SH-SY5Y (cell line): ENCODE data around the gene LCE2C.

Source experiments
- GATA2 ChIP-seq: IDR thresholded peaks from 2 replicates; pipeline ENCODE4 v1.6.1; 2011; ENCODE audit warnings: mild to moderate bottlenecking, low read depth, low read length
- GATA3 ChIP-seq: IDR thresholded peaks from 2 replicates; pipeline ENCODE4 v1.6.1; 2011; ENCODE audit warnings: low read depth, mild to moderate bottlenecking, low read length, moderate library complexity

DNA sequence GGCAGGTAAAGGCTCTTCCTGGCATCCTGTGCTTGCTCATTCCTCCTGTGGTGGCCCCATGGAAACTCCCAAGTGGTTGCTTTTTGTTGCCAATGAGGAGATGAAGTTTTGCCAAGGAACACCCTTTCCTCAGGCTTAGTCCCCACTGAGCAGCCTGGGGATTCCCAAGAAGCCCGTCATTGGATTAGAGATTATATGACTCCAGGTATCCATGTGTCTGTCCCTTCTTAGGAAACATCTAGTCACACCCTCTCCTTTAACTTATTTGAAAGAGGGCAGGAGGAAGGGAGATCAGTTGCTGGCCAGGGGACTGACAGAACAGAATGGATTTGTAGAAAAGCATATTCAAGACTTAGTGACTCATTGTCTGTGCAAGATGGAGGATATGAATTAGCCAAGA, 48.3 kb upstream of the LCE2C start:
- TF ChIP-seq GATA3 (no peak), GATA2 (no peak)
